Measurements from ENCODE around the gene ARHGAP10.

DNA sequence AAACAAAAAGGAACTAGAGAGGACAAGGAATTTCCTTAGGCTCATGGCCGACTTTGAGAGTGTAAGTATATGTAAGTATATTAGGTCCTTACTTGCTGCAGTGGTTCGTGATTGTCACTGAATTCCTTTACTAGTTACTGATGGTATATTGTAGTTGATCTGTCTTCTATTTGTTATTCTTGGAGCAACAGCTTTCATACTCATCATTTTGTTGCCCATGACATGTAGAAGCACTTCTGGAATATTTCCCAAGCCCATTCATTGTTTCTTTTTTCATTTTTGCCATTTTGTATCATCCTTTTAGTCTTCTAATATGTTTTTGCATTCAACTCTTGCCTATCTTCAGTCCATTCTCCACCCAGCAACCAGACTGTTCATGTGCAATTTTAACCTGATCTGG, 170.0 kb downstream of the ARHGAP10 start:
- no peak for TF ChIP-seq POLR2A (IDR thresholded peaks at IDR 0.05; ENCODE audit: low read depth)
- TF ChIP-seq POLR2AphosphoS5 (IDR thresholded peaks at IDR 0.05) = no peak

Measured in esophagus muscularis mucosa (tissue), 2 donors.